Measurements from ENCODE around the gene BICRAL.
"Not testable (repeated sequence)": the region's sequence is repeated elsewhere in the genome, so short reads cannot be mapped to it uniquely, and the experiment has no call there.

The BICRAL gene

DNA sequence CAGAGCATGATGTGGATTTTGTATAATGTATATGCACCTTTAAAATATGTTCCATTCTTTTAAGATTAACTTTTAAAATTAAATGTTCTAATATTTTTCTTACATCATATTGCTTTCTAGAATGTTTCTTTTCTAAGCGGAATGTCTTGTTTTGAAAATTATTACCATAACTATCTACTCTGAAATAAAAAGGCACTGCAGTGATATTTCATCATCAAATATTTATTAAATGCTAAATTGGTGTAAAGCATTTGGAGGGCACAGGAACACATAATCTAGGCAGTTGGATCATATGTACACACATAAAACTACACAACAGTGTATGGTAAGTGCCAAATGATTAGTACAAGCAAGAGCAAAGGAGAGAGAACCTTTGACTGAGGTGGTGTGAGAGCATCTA, 13.8 kb downstream of the BICRAL start:
- no peak for DNase-seq (ENCODE audit: low read depth)
- H3K4me3 ChIP-seq (ENCODE audit: low read length) = no peak overlapping the region
- TF ChIP-seq, protein P1, sequence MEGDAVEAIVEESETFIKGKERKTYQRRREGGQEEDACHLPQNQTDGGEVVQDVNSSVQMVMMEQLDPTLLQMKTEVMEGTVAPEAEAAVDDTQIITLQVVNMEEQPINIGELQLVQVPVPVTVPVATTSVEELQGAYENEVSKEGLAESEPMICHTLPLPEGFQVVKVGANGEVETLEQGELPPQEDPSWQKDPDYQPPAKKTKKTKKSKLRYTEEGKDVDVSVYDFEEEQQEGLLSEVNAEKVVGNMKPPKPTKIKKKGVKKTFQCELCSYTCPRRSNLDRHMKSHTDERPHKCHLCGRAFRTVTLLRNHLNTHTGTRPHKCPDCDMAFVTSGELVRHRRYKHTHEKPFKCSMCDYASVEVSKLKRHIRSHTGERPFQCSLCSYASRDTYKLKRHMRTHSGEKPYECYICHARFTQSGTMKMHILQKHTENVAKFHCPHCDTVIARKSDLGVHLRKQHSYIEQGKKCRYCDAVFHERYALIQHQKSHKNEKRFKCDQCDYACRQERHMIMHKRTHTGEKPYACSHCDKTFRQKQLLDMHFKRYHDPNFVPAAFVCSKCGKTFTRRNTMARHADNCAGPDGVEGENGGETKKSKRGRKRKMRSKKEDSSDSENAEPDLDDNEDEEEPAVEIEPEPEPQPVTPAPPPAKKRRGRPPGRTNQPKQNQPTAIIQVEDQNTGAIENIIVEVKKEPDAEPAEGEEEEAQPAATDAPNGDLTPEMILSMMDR (IDR thresholded peaks at IDR 0.05; ENCODE audit: insufficient read depth, low read depth, low read length, missing control alignments) = no peak

DNA sequence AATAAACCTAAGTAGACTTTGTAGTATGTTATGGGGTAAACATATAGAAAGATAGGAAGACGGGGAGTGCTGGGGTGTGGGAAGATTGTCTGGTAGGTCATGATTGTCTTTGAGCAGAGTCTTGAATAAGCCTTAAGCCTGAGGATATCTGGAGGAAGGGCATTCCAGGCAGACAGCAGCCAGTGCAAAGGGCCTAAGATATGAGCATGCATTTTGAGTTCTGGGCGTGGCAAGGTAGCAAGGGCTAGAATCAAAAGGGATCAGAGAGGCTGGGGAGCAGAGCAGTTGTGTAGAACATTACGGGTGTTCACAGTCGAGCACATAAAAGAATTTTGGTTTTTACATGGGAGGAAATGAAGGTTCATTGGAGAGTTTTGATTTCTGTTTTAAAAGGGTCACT, 14.3 kb downstream of the BICRAL start:
- no peak overlapping the region for H3K4me3 ChIP-seq (ENCODE audit: low read length)
- DNase-seq (ENCODE audit: low read depth) = no peak
- TF ChIP-seq, protein P1 (IDR thresholded peaks at IDR 0.05; ENCODE audit: insufficient read depth, low read depth, low read length, missing control alignments) = no peak

DNA sequence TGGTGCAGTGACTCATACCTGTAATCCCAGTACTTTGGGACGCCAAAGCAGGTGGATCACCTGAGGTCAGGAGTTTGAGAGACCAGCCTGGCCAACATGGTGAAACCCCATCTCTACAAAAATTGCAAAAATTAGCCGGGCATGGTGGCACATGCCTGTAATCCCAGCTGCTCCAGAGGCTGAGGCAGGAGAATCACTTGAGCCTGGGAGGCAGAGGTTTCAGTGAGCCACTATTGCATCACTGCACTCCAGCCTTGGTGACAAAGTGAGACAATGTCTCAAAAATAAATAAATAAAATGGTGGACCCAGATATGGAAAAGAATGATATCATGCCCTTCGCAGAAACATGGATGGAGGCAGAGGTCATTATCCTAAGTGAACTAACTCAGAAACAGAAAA, 15.8 kb downstream of the BICRAL start:
- not testable (repeated sequence) for DNase-seq (ENCODE audit: low read depth); H3K4me3 ChIP-seq (ENCODE audit: low read length)

DNA sequence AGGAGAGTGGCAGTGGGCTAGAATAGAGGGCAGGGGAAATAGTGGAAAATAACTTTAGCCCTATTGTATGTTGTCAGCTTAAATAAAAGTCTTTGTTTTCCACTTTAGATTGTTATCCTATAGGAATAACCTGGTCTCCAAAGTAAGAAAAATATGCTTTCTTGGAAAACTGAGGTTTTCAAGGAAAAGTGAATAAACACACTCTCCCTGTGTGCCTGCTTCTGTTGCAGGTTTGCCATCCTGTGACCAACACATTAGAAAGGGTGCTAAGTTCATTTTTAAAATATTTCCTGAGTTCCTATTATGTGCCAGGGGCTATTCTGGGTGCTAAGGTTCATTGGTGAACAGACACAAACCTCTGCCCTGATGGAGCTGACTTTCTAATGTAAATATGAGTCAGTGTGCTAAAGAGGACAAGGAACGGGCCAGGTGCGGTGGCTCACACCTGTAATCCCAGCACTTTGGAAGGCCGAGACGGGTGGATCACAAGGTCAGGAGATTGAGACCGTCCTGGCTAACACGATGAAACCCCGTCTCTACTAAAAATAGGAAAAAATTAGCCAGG, 23.5 kb downstream of the BICRAL start:
- no peak overlapping the region for H3K4me3 ChIP-seq (ENCODE audit: low read length)
- TF ChIP-seq, protein P1 (IDR thresholded peaks at IDR 0.05; ENCODE audit: insufficient read depth, low read depth, low read length, missing control alignments) = no peak
- DNase-seq (ENCODE audit: low read depth) = no peak

DNA sequence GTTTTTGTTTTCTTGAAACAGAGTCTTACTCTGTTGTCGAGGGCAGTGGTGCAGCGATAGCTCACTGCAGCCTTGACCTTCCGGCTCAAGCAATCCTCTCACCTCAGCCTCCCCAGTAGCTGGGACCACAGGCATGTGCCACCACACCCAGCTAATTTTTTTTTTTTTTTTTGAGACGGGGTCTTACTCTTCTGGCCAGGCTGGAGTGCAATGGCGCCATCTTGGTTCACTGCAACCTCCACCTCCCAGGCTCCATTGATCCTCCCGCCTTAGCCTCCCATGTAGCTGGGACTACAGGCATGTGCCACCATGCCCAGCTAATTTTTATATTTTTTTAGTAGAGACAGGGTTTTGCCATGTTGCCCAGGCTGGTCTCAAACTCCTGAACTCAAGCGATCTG, 24.5 kb downstream of the BICRAL start:
- not testable (repeated sequence) for H3K4me3 ChIP-seq (ENCODE audit: low read length); DNase-seq (ENCODE audit: low read depth)

DNA sequence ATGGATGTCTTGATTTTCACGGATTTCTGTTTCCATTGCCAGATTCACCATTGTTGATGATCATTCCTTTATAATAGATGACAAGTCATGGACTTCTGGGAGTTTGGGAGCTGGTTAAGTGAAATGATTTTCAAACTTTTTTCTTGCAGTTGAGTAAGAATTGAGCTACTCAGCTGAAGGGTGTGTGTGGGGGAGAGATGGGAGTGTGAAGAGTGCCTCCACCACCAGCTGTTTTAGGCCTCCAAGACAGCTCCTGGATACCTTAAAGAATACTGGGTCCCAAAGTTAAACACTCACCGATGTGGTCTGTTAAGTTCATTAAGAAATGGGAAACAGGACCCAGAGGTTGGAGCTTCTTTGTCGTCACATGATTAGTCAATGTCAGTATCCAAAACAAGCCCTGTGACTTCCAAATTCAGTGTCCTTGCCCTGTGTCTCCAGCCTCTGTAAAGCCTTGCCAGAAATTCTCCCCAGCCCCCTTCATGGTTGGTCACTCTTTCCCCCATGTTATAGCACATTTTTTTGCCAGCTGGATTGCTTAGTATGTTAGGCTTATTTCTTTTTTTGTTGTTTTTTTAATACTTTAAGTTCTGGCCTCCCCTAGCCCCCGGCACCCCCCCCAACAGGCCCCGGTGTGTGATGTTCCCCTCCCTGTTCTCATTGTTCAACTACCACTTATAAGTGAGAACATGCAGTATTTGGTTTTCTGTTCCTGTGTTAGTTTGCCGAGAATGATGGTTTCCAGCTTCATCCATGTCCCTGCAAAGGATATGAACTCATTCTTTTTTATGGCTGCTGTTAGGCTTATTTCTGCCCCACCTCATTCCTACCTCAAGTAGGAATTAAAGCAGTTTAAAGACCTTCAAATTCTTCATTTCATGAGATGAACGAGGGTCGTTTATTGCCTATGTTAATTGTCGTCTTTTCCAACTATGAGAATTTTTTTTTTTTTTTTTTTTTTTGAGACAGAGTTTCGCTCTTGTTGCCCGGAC, 26.9 kb downstream of the BICRAL start:
- TF ChIP-seq, protein P1 (IDR thresholded peaks at IDR 0.05; ENCODE audit: insufficient read depth, low read depth, low read length, missing control alignments) = no peak
- DNase-seq (ENCODE audit: low read depth) = no peak
- no peak overlapping the region for H3K4me3 ChIP-seq (ENCODE audit: low read length)

DNA sequence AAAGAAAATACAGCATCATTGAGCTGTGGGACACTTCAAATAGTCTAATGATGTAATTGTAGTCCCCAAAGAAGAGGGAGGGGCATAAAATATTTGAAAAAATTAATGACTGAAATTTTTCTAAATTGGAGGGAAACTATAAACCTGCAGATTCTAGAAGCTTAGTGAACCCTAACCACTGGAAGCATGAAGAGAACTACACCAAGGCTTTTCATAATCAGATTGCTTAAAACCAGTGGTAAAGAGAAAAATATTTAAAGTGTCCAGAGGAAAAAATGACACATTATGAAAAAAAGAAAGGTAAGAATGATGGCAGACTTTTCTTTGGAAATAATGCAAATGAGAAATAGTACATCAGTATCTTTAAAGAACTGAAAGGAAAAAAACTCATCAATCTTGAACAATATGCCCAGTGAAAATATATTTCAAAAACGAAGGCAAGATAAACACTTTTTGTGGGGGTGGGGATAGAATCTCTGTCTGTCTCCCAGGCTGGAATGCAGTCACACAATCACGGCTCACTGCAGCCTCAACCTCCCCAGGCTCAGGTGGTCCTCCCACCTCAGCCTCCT, 31.3 kb downstream of the BICRAL start:
- DNase-seq (ENCODE audit: low read depth) = no peak
- no peak overlapping the region for H3K4me3 ChIP-seq (ENCODE audit: low read length)
- TF ChIP-seq, protein P1 (IDR thresholded peaks at IDR 0.05; ENCODE audit: insufficient read depth, low read depth, low read length, missing control alignments) = no peak
